Activated naive CD8-positive, alpha-beta T cell (primary cell): ENCODE measurements around the gene KIAA1671.

Source experiments
- H3K27ac Mint-ChIP-seq: one replicate; pipeline ENCODE4 v1.8.0; 2021; ENCODE audit warnings: mixed read lengths
- H3K27me3 Mint-ChIP-seq: one replicate; pipeline ENCODE4 v1.8.0; 2021; ENCODE audit warnings: mixed read lengths
- H3K36me3 Mint-ChIP-seq: one replicate; pipeline ENCODE4 v1.8.0; 2021; ENCODE audit warnings: mixed read lengths
- H3K4me1 Mint-ChIP-seq: one replicate; pipeline ENCODE4 v1.8.0; 2021; ENCODE audit warnings: low read depth, mixed read lengths
- H3K4me3 Mint-ChIP-seq: one replicate; pipeline ENCODE4 v1.8.0; 2021; ENCODE audit warnings: mild to moderate bottlenecking, mixed read lengths
- H3K9me3 Mint-ChIP-seq: one replicate; pipeline ENCODE4 v1.8.0; 2021; ENCODE audit warnings: low read depth, mixed read lengths

Gene KIAA1671

GRCh38 chr22:24965822-24966626, 13.5 kb downstream of the KIAA1671 start:
- H3K4me3 Mint-ChIP-seq = no peak overlapping the region
- H3K27ac Mint-ChIP-seq = no peak overlapping the region
- H3K9me3 Mint-ChIP-seq = no peaks in the 10 kb centered on the region
- no peaks in the 10 kb centered on the region for H3K4me1 Mint-ChIP-seq
- no peaks in the 10 kb centered on the region for H3K27me3 Mint-ChIP-seq
- no peaks in the 10 kb centered on the region for H3K36me3 Mint-ChIP-seq

GRCh38 chr22:24968066-24968561, 15.6 kb downstream of the KIAA1671 start:
- Mint-ChIP-seq H3K27me3 (no peaks in the 10 kb centered on the region), H3K9me3 (no peaks in the 10 kb centered on the region), H3K27ac (no peak overlapping the region), H3K4me1 (no peaks in the 10 kb centered on the region), H3K4me3 (no peak overlapping the region), H3K36me3 (no peaks in the 10 kb centered on the region)

GRCh38 chr22:24969560-24970301, 17.2 kb downstream of the KIAA1671 start:
- no peak overlapping the region for H3K4me3 Mint-ChIP-seq
- H3K9me3 Mint-ChIP-seq = no peaks in the 10 kb centered on the region
- no peak overlapping the region for H3K27ac Mint-ChIP-seq
- no peaks in the 10 kb centered on the region for H3K4me1 Mint-ChIP-seq
- H3K27me3 Mint-ChIP-seq = no peaks in the 10 kb centered on the region
- no peaks in the 10 kb centered on the region for H3K36me3 Mint-ChIP-seq

GRCh38 chr22:24972369-24972768, 19.9 kb downstream of the KIAA1671 start:
- Mint-ChIP-seq H3K4me3 (no peak overlapping the region), H3K36me3 (no peaks in the 10 kb centered on the region), H3K27ac (no peak overlapping the region), H3K4me1 (no peaks in the 10 kb centered on the region), H3K27me3 (no peaks in the 10 kb centered on the region), H3K9me3 (no peaks in the 10 kb centered on the region)

GRCh38 chr22:24973872-24974271, 21.4 kb downstream of the KIAA1671 start:
- H3K36me3 Mint-ChIP-seq = no peaks in the 10 kb centered on the region
- no peak overlapping the region for H3K4me3 Mint-ChIP-seq
- no peaks in the 10 kb centered on the region for H3K27me3 Mint-ChIP-seq
- no peaks in the 10 kb centered on the region for H3K9me3 Mint-ChIP-seq
- no peaks in the 10 kb centered on the region for H3K4me1 Mint-ChIP-seq
- H3K27ac Mint-ChIP-seq = no peak overlapping the region

GRCh38 chr22:24975125-24975640, 22.7 kb downstream of the KIAA1671 start:
- Mint-ChIP-seq H3K4me1 (no peaks in the 10 kb centered on the region), H3K36me3 (no peaks in the 10 kb centered on the region), H3K27ac (no peak overlapping the region), H3K9me3 (no peaks in the 10 kb centered on the region), H3K4me3 (no peak overlapping the region), H3K27me3 (peaks cover 1% of the 10 kb centered on the region)

- Mint-ChIP-seq H3K9me3 (no peaks in the 10 kb centered on the region), H3K36me3 (no peaks in the 10 kb centered on the region), H3K27me3 (peaks cover 1% of the 10 kb centered on the region), H3K4me1 (no peaks in the 10 kb centered on the region), H3K27ac (no peak overlapping the region), H3K4me3 (no peak overlapping the region)
These were observed 23.4 kb downstream of the KIAA1671 start for GRCh38 chr22:24975813-24976341.

GRCh38 chr22:24976442-24977218, 24.1 kb downstream of the KIAA1671 start:
- Mint-ChIP-seq H3K27me3 (peaks cover 1% of the 10 kb centered on the region), H3K27ac (no peak overlapping the region), H3K9me3 (no peaks in the 10 kb centered on the region), H3K4me1 (no peaks in the 10 kb centered on the region), H3K4me3 (no peak overlapping the region), H3K36me3 (no peaks in the 10 kb centered on the region)

- H3K36me3 Mint-ChIP-seq = no peaks in the 10 kb centered on the region
- H3K27me3 Mint-ChIP-seq = peaks cover 1% of the 10 kb centered on the region
These were observed 25.1 kb downstream of the KIAA1671 start for GRCh38 chr22:24977370-24978221.

GRCh38 chr22:24978308-24978707, 25.8 kb downstream of the KIAA1671 start:
- Mint-ChIP-seq H3K4me3 (no peak overlapping the region), H3K27me3 (peaks cover 1% of the 10 kb centered on the region), H3K27ac (no peak overlapping the region)

More at GRCh38 chr22:24977370-24978221, 25.1 kb downstream of the KIAA1671 start:
- no peak overlapping the region for H3K4me3 Mint-ChIP-seq
- no peak overlapping the region for H3K27ac Mint-ChIP-seq
- H3K9me3 Mint-ChIP-seq = no peaks in the 10 kb centered on the region
- no peaks in the 10 kb centered on the region for H3K4me1 Mint-ChIP-seq

GRCh38 chr22:24981066-24981465, 28.6 kb downstream of the KIAA1671 start:
- H3K4me1 Mint-ChIP-seq = no peaks in the 10 kb centered on the region
- H3K4me3 Mint-ChIP-seq = no peak overlapping the region
- peaks cover 6% of the 10 kb centered on the region for H3K27me3 Mint-ChIP-seq
- no peaks in the 10 kb centered on the region for H3K9me3 Mint-ChIP-seq
- no peaks in the 10 kb centered on the region for H3K36me3 Mint-ChIP-seq
- H3K27ac Mint-ChIP-seq = no peak overlapping the region

More at GRCh38 chr22:24978308-24978707, 25.8 kb downstream of the KIAA1671 start:
- Mint-ChIP-seq H3K36me3 (no peaks in the 10 kb centered on the region), H3K4me1 (no peaks in the 10 kb centered on the region), H3K9me3 (no peaks in the 10 kb centered on the region)

GRCh38 chr22:24981656-24982055, 29.1 kb downstream of the KIAA1671 start:
- Mint-ChIP-seq H3K27ac (no peak overlapping the region), H3K36me3 (no peaks in the 10 kb centered on the region), H3K9me3 (no peaks in the 10 kb centered on the region), H3K27me3 (peaks cover 6% of the 10 kb centered on the region), H3K4me3 (no peak overlapping the region), H3K4me1 (no peaks in the 10 kb centered on the region)

- H3K27me3 Mint-ChIP-seq = peaks cover 8% of the 10 kb centered on the region
- no peaks in the 10 kb centered on the region for H3K9me3 Mint-ChIP-seq
- H3K36me3 Mint-ChIP-seq = no peaks in the 10 kb centered on the region
- H3K4me3 Mint-ChIP-seq = no peak overlapping the region
- no peaks in the 10 kb centered on the region for H3K4me1 Mint-ChIP-seq
- no peak overlapping the region for H3K27ac Mint-ChIP-seq
These were observed 30.0 kb downstream of the KIAA1671 start for GRCh38 chr22:24982301-24983056.
